Neuronal stem cell (in vitro differentiated cells): Measurements from ENCODE around the gene STK32B.

Source experiments
- DNase-seq: peaks from one replicate; pipeline ENCODE4 v3.0.0-alpha.2; 2013; ENCODE audit warnings: low spot score
- H2AFZ ChIP-seq: one replicate; pipeline ENCODE4 v1.6.1; 2013; ENCODE audit warnings: mild to moderate bottlenecking, low read length, inconsistent platforms
- H2AK5ac ChIP-seq: 2 replicates; pipeline ENCODE4 v1.6.1; 2013; ENCODE audit warnings: low read depth, mild to moderate bottlenecking, inconsistent platforms, low read length, moderate library complexity, mixed read lengths
- H2BK120ac ChIP-seq: 2 replicates; pipeline ENCODE4 v1.6.1; 2013; ENCODE audit warnings: low read depth, mild to moderate bottlenecking, inconsistent platforms, low read length, moderate library complexity, mixed read lengths
- H2BK12ac ChIP-seq: one replicate; pipeline ENCODE4 v1.6.1; 2013; ENCODE audit warnings: low read length, inconsistent platforms
- H2BK15ac ChIP-seq: 2 replicates; pipeline ENCODE4 v1.6.1; 2013; ENCODE audit warnings: mild to moderate bottlenecking, low read length, inconsistent platforms, mixed read lengths
- H2BK5ac ChIP-seq: one replicate; pipeline ENCODE4 v1.6.1; 2013; ENCODE audit warnings: inconsistent platforms, mild to moderate bottlenecking, low read length, moderate library complexity
- H3K14ac ChIP-seq: one replicate; pipeline ENCODE4 v1.6.1; 2013; ENCODE audit warnings: low read length, inconsistent platforms
- H3K18ac ChIP-seq: 2 replicates; pipeline ENCODE4 v1.6.1; 2013; ENCODE audit warnings: low read length, inconsistent platforms
- H3K23ac ChIP-seq: 2 replicates; pipeline ENCODE4 v1.6.1; 2013; ENCODE audit warnings: low read depth, mild to moderate bottlenecking, mixed read lengths, low read length, inconsistent platforms; ENCODE audit not compliant: poor library complexity
- H3K27ac ChIP-seq: replicated peaks from 3 replicates; pipeline ENCODE4 v1.5.1; 2013; ENCODE audit warnings: low read length, inconsistent platforms
- H3K27me3 ChIP-seq, 3 experiments: 2 replicates each; pipeline ENCODE4 v1.6.1; 2013; ENCODE audit warnings: low read length in 3 of 3, mild to moderate bottlenecking in 2 of 3, inconsistent platforms in 1 of 3, low read depth in 1 of 3, mixed read lengths in 1 of 3, moderate library complexity in 1 of 3; ENCODE audit not compliant: control insufficient read depth in 3 of 3, insufficient read depth in 3 of 3
- H3K36me3 ChIP-seq, 2 donors: replicated peaks in 1 of 2; 2 replicates each; pipeline ENCODE4 v1.6.1; 2013; ENCODE audit warnings: low read length in 2 of 2; ENCODE audit not compliant: control insufficient read depth in 2 of 2, insufficient read depth in 2 of 2
- H3K4ac ChIP-seq: 2 replicates; pipeline ENCODE4 v1.6.1; 2013; ENCODE audit warnings: inconsistent platforms, mild to moderate bottlenecking, low read length, moderate library complexity
- H3K4me1 ChIP-seq, 2 donors: 1 replicate in 1 of 2; 2 replicates in 1 of 2; pipeline ENCODE4 v1.6.1; 2013; ENCODE audit warnings: low read length in 2 of 2, low read depth in 1 of 2; ENCODE audit not compliant: control insufficient read depth in 2 of 2, insufficient read depth in 1 of 2
- H3K4me2 ChIP-seq: one replicate; pipeline ENCODE4 v1.6.1; 2013; ENCODE audit warnings: mild to moderate bottlenecking, low read length, inconsistent platforms; ENCODE audit not compliant: insufficient read depth, poor library complexity, severe bottlenecking
- H3K4me3 ChIP-seq, 2 donors: 2 replicates each; pipeline ENCODE4 v1.5.1; 2013; ENCODE audit warnings: low read length in 2 of 2, mild to moderate bottlenecking in 2 of 2, inconsistent platforms in 1 of 2, moderate library complexity in 1 of 2
- H3K79me1 ChIP-seq: one replicate; pipeline ENCODE4 v1.6.1; 2013; ENCODE audit warnings: low read depth, mild to moderate bottlenecking, inconsistent platforms, low read length, moderate library complexity
- H3K9ac ChIP-seq: one replicate; pipeline ENCODE4 v1.6.1; 2013; ENCODE audit warnings: mild to moderate bottlenecking, low read depth, low read length, inconsistent platforms; ENCODE audit not compliant: poor library complexity
- H3K9me3 ChIP-seq, 2 donors: replicated peaks in 1 of 2; 2 replicates each; pipeline versions ENCODE3 to v1.6.1; 2013; ENCODE audit warnings: low read length in 2 of 2, mild to moderate bottlenecking in 2 of 2, inconsistent platforms in 1 of 2, low read depth in 1 of 2, mixed read lengths in 1 of 2, moderate library complexity in 1 of 2; ENCODE audit not compliant: control insufficient read depth in 2 of 2, insufficient read depth in 1 of 2
- H4K8ac ChIP-seq: one replicate; pipeline ENCODE4 v1.6.1; 2013; ENCODE audit warnings: low read depth, mild to moderate bottlenecking, inconsistent platforms, low read length, moderate library complexity
- H4K91ac ChIP-seq: one replicate; pipeline ENCODE4 v1.6.1; 2013; ENCODE audit warnings: low read length, low read depth, mild to moderate bottlenecking, inconsistent platforms; ENCODE audit not compliant: poor library complexity
- WGBS, 2 donors: extraction: QIAGEN DNeasy Blood & Tissue Kit; methylation state at CpG; one replicate each; pipeline ENCODE4 v1.1.7; 2013; ENCODE audit warnings: missing lambda C conversion rate in 2 of 2, mixed read lengths in 1 of 2; ENCODE audit not compliant: insufficient read length in 2 of 2, insufficient replicate concordance in 1 of 2; ENCODE audit errors: extremely low coverage in 2 of 2; 5-methylcytosine and 5-hydroxymethylcytosine counted together

Gene STK32B

GRCh38 chr4:5471691-5472090 lies 420.4 kb downstream of the STK32B start:
- Histone ChIP-seq H3K4me3 (no peak overlapping the region), H3K4ac (no peak overlapping the region), H3K27ac (no peak overlapping the region), H3K4me2 (no peak overlapping the region), H2BK120ac (no peak overlapping the region), H3K9me3 (no peaks in the 10 kb centered on the region), H3K9ac (no peak overlapping the region), H2BK12ac (no peak overlapping the region), H2AK5ac (no peak overlapping the region), H3K18ac (no peak overlapping the region), H3K14ac (no peak overlapping the region), H3K23ac (no peak overlapping the region), H3K27me3 (no peaks in the 10 kb centered on the region), H2BK5ac (no peak overlapping the region), H2BK15ac (no peak overlapping the region), H4K91ac (no peak overlapping the region), H3K79me1 (no peaks in the 10 kb centered on the region), H3K36me3 (no peaks in the 10 kb centered on the region), H3K4me1 (no peaks in the 10 kb centered on the region), H4K8ac (no peak overlapping the region), H2AFZ (no peak overlapping the region)
- DNase-seq = no peak
- WGBS, 2 donors = no CpG with 5 or more reads among the region's 7 CpGs

- no peak overlapping the region for H4K91ac ChIP-seq
- no peaks in the 10 kb centered on the region for H3K4me1 ChIP-seq
- WGBS, 2 donors = no CpG with 5 or more reads among the region's 6 CpGs
- no peaks in the 10 kb centered on the region for H3K27me3 ChIP-seq
- no peak overlapping the region for H2BK5ac ChIP-seq
- no peak overlapping the region for H3K18ac ChIP-seq
- H3K14ac ChIP-seq = no peak overlapping the region
- H4K8ac ChIP-seq = no peak overlapping the region
- H2BK120ac ChIP-seq = no peak overlapping the region
- H3K27ac ChIP-seq = no peak overlapping the region
- H3K36me3 ChIP-seq = no peaks in the 10 kb centered on the region
- H2AFZ ChIP-seq = no peak overlapping the region
- H2AK5ac ChIP-seq = no peak overlapping the region
- no peaks in the 10 kb centered on the region for H3K9me3 ChIP-seq
- H2BK15ac ChIP-seq = no peak overlapping the region
- no peak overlapping the region for H3K4ac ChIP-seq
- H3K9ac ChIP-seq = no peak overlapping the region
- no peak overlapping the region for H2BK12ac ChIP-seq
- no peak overlapping the region for H3K4me2 ChIP-seq
- H3K23ac ChIP-seq = no peak overlapping the region
- no peak for DNase-seq
- no peak overlapping the region for H3K4me3 ChIP-seq
- H3K79me1 ChIP-seq = no peaks in the 10 kb centered on the region
Measured at GRCh38 chr4:5472160-5472591, 420.9 kb downstream of the STK32B start.

- Histone ChIP-seq H2BK5ac (no peak overlapping the region), H4K8ac (no peak overlapping the region), H2BK15ac (no peak overlapping the region), H3K4me1 (no peaks in the 10 kb centered on the region), H2BK12ac (no peak overlapping the region), H3K4me3 (no peak overlapping the region), H4K91ac (no peak overlapping the region), H3K36me3 (no peaks in the 10 kb centered on the region), H3K27ac (no peak overlapping the region), H3K14ac (no peak overlapping the region), H3K4ac (no peak overlapping the region), H3K4me2 (no peak overlapping the region), H3K9me3 (no peaks in the 10 kb centered on the region), H3K18ac (no peak overlapping the region), H3K27me3 (no peaks in the 10 kb centered on the region), H3K9ac (no peak overlapping the region), H2AFZ (no peak overlapping the region), H2BK120ac (no peak overlapping the region), H3K23ac (no peak overlapping the region), H2AK5ac (no peak overlapping the region), H3K79me1 (no peaks in the 10 kb centered on the region)
- DNase-seq = no peak
- no CpG with 5 or more reads among the region's 5 CpGs for WGBS, 2 donors
Measured at GRCh38 chr4:5473125-5473524, 421.8 kb downstream of the STK32B start.

GRCh38 chr4:5474756-5475155 lies 423.5 kb downstream of the STK32B start:
- Histone ChIP-seq H3K14ac (no peak overlapping the region), H3K23ac (no peak overlapping the region), H3K79me1 (no peaks in the 10 kb centered on the region), H3K9me3 (no peaks in the 10 kb centered on the region), H4K8ac (no peak overlapping the region), H3K4me3 (no peak overlapping the region), H3K27me3 (no peaks in the 10 kb centered on the region), H4K91ac (no peak overlapping the region), H3K4me1 (no peaks in the 10 kb centered on the region), H2BK12ac (no peak overlapping the region), H3K18ac (no peak overlapping the region), H2AK5ac (no peak overlapping the region), H2AFZ (no peak overlapping the region), H2BK15ac (no peak overlapping the region), H2BK5ac (no peak overlapping the region), H3K9ac (no peak overlapping the region), H3K36me3 (no peaks in the 10 kb centered on the region), H2BK120ac (no peak overlapping the region), H3K4me2 (no peak overlapping the region), H3K4ac (no peak overlapping the region), H3K27ac (no peak overlapping the region)
- WGBS, 2 donors = no CpG with 5 or more reads among the region's 9 CpGs
- DNase-seq = no peak
